Lung (tissue), 12 donors: ENCODE results near the gene RAD23B. TPM values are rescaled to one million over a fixed set of nuclear protein-coding genes. Genes with fewer than 3 reads are reported as not detected.

Source experiments
- ATAC-seq: fragments of 200-7000 bp; cut with Tn5 transposase; one replicate; pipeline ENCODE4 v1.9.1; 2020; ENCODE audit warnings: moderate number of reproducible peaks; ENCODE audit not compliant: insufficient read depth, low FRiP score
- DNase-seq, 3 donors: peaks; one replicate each; pipeline ENCODE4 v3.0.0-alpha.2; 2013 to 2017
- H3K27ac ChIP-seq, 2 donors: one replicate each; pipeline ENCODE4 v1.5.1; 2013; ENCODE audit warnings: mild to moderate bottlenecking in 2 of 2, moderate library complexity in 2 of 2, control low read depth in 1 of 2, inconsistent platforms in 1 of 2, low read depth in 1 of 2, low read length in 1 of 2
- H3K27me3 ChIP-seq, 3 donors: one replicate each; pipeline ENCODE4 v1.5.1; 2013; ENCODE audit warnings: low read length in 2 of 3; ENCODE audit not compliant: control insufficient read depth in 3 of 3, insufficient read depth in 3 of 3
- H3K36me3 ChIP-seq, 4 donors: one replicate each; pipeline ENCODE4 v1.5.1; 2013; ENCODE audit warnings: low read length in 4 of 4, mild to moderate bottlenecking in 1 of 4, moderate library complexity in 1 of 4; ENCODE audit not compliant: control insufficient read depth in 4 of 4, insufficient read depth in 4 of 4
- H3K4me1 ChIP-seq, 5 donors: one replicate each; pipeline ENCODE4 v1.5.1; 2013; ENCODE audit warnings: low read length in 5 of 5, mild to moderate bottlenecking in 2 of 5, moderate library complexity in 1 of 5; ENCODE audit not compliant: control insufficient read depth in 5 of 5, insufficient read depth in 5 of 5
- H3K4me3 ChIP-seq: one replicate; pipeline ENCODE4 v1.5.1; 2013; ENCODE audit warnings: mild to moderate bottlenecking, control low read depth, moderate library complexity
- H3K9ac ChIP-seq, 2 donors: one replicate each; pipeline ENCODE4 v1.5.1; 2013; ENCODE audit warnings: low read length in 2 of 2, control low read depth in 1 of 2; ENCODE audit not compliant: insufficient read depth in 1 of 2
- H3K9me3 ChIP-seq, 4 donors: one replicate each; pipeline ENCODE4 v1.5.1; 2013; ENCODE audit warnings: low read length in 3 of 4, mild to moderate bottlenecking in 1 of 4, moderate library complexity in 1 of 4; ENCODE audit not compliant: control insufficient read depth in 4 of 4, insufficient read depth in 3 of 4
- WGBS, 2 donors: extraction: QIAGEN DNeasy Blood & Tissue Kit; methylation state at CpG; one replicate each; pipeline ENCODE4 v1.1.7; 2013; 5-methylcytosine and 5-hydroxymethylcytosine counted together
- polyA plus RNA-seq, 2 donors: library from polyadenylated mRNA; stranded (reverse); fragments of 200-250 nt; gene quantifications; one replicate each; pipeline ENCODE4 v1.2.1, GENCODE V29; 2013
- total RNA-seq, 2 donors: library from RNA; depleted of rRNA in 1 of 2; stranded (reverse); fragments of >200 nt in 1 of 2; gene quantifications; one replicate each; pipeline ENCODE4 v1.2.1, GENCODE V29; 2014 to 2021
- TF ChIP-seq, protein P1 (sequence below): IDR thresholded peaks from 2 replicates; pipeline ENCODE4 v1.5.1; 2012; ENCODE audit warnings: mild to moderate bottlenecking; ENCODE audit errors: control extremely low read depth, extremely low read depth
- donor health status: control.
- donor health status: control.
- donor health status: Bipolar disorder and iron deficiency.
- donor health status: healthy.
- donor health status: DM: yes; HTN: yes; CAD: no.

Gene RAD23B
- total and polyA plus RNA-seq, 4 donors, result 37.9 to 114 (median 62.3) TPM

DNA sequence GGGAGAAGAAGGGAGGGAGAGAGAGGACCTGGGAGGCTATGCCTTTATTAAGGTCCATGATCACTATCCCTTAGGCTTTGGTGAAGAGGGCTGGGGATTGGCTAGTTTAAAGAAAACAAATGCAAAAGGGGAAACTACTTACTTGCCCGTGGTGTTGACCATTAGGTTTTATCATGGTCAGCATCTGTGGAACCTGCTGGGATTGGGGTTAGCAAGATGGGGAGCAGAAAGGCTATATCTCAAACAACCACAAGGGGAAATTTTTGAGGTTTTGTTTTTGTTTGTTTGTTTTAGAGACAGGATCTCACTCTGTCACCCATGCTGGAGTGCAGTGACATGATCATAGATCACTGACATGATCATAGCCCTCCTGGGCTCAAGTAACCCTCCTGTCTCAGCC lies 9.0 kb upstream of the RAD23B start:
- Histone ChIP-seq H3K4me1 (peaks cover 0 to 3% (median 3%) of the 10 kb centered on the region in 5 donors), H3K9me3 (no peaks in the 10 kb centered on the region), H3K27me3 (no peaks in the 10 kb centered on the region), H3K36me3 (no peaks in the 10 kb centered on the region), H3K4me3 (no peak overlapping the region), H3K9ac (no peak overlapping the region), H3K27ac (no peak overlapping the region)
- 56 to 63% methylated on average over 1 of the region's 1 CpG for WGBS, 2 donors
- TF ChIP-seq, protein P1, sequence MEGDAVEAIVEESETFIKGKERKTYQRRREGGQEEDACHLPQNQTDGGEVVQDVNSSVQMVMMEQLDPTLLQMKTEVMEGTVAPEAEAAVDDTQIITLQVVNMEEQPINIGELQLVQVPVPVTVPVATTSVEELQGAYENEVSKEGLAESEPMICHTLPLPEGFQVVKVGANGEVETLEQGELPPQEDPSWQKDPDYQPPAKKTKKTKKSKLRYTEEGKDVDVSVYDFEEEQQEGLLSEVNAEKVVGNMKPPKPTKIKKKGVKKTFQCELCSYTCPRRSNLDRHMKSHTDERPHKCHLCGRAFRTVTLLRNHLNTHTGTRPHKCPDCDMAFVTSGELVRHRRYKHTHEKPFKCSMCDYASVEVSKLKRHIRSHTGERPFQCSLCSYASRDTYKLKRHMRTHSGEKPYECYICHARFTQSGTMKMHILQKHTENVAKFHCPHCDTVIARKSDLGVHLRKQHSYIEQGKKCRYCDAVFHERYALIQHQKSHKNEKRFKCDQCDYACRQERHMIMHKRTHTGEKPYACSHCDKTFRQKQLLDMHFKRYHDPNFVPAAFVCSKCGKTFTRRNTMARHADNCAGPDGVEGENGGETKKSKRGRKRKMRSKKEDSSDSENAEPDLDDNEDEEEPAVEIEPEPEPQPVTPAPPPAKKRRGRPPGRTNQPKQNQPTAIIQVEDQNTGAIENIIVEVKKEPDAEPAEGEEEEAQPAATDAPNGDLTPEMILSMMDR, result no peak
- no peak for ATAC-seq
- no peak for DNase-seq

DNA sequence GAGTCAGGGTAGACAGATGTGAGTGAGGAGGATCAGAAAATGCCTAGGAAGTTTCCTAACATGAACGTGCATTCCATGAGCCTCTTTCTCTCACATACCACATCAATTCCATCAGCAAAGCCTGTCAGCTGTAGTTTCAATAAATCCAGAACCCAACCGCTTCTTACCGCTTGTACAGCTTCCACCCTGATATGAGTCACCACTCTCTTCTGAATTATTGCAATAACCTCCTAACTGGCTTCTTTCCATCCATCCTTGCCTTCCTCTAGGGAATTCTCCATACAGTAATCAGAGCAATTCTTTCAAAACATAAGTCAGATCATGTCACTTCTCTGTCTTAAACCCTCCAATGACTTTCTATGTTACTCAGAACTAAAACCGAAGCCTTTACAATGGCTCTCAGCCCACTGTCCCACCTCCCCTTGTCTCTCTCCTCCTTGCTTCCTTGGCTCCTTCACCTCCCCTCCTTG lies 8.1 kb upstream of the RAD23B start:
- Histone ChIP-seq H3K4me1 (peaks cover 0 to 3% (median 0%) of the 10 kb centered on the region in 5 donors), H3K9ac (no peak overlapping the region), H3K36me3 (no peaks in the 10 kb centered on the region), H3K27me3 (no peaks in the 10 kb centered on the region), H3K4me3 (no peak overlapping the region), H3K9me3 (no peaks in the 10 kb centered on the region), H3K27ac (no peak overlapping the region)
- 65 to 75% methylated on average over 4 of the region's 4 CpGs for WGBS, 2 donors
- ATAC-seq (peak; percentile 75), DNase-seq (no peak)
- TF ChIP-seq, protein P1, result no peak

DNA sequence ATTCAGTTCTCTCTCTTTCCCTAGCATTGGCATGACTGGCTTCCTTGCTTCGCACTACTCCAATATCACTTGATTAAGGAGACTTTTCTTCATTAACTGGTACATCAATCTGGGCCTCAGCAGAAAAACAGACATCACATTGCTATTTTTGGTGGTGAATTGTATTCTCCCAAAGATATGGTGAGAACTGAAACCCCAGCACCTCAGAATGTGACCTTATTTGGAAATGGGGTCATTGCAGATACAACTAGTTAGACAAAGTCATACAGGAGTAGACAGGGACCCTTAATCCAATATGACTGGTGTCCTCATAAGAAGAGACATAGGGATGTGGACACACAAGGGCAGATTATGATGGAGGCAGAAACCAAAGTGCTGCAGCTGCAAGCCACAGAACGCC lies 7.5 kb upstream of the RAD23B start:
- Histone ChIP-seq H3K4me1 (peaks cover 0 to 3% (median 0%) of the 10 kb centered on the region in 5 donors), H3K27me3 (no peaks in the 10 kb centered on the region), H3K9me3 (no peaks in the 10 kb centered on the region), H3K36me3 (no peaks in the 10 kb centered on the region), H3K9ac (no peak overlapping the region), H3K4me3 (no peak overlapping the region), H3K27ac (no peak overlapping the region)
- ATAC-seq (no peak), DNase-seq (no peak)
- WGBS, 2 donors, result 95 to 98% methylated on average over 2 of the region's 2 CpGs
- TF ChIP-seq, protein P1, result no peak

DNA sequence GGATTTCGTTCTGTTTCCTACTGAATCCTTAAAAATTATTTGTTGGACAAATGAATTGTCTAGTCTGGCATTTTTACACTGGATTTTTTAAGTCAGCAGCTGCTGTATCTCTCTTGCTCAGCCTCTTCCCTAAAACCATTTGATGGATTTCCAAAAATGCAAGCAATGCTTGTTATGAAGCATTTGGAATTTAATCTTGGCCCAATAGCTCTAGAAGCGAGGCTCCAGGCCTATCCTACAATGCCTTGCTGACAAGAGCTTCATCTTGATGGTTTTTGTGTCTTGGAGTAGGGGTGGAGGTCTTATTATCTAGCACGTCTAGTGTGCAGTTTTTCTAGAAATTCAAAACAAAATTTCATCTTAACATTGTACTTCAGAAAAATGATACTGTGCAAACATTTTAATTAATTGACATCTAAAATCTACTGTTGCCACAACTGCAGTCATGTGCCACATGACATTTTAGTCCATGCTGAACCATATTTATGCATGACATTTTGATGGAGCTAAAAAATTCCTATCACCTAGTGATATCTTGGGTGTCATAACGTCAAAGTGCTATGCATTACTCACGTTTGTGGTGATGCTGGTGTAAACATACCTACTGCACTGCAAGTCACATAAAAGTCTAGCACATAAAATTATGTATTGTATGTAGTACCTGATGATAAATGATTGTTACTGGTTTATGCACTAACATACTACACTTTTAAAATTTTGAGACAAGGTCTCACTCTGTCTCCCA lies 5.9 kb upstream of the RAD23B start:
- ATAC-seq, result no peak
- peak; percentile 15 to 65 (median 52) for DNase-seq

More for the DNA sequence above, 5.9 kb upstream of the RAD23B start:
- Histone ChIP-seq H3K27me3 (no peaks in the 10 kb centered on the region), H3K4me3 (no peak overlapping the region), H3K27ac (no peak overlapping the region), H3K9me3 (no peaks in the 10 kb centered on the region), H3K9ac (no peak overlapping the region), H3K36me3 (no peaks in the 10 kb centered on the region), H3K4me1 (peaks cover 0 to 3% (median 0%) of the 10 kb centered on the region in 5 donors)
- WGBS, 2 donors, result 69 to 84% methylated on average over 5 of the region's 5 CpGs
- TF ChIP-seq, protein P1, result no peak
